ENCODE data around the gene CCDC68.

DNA sequence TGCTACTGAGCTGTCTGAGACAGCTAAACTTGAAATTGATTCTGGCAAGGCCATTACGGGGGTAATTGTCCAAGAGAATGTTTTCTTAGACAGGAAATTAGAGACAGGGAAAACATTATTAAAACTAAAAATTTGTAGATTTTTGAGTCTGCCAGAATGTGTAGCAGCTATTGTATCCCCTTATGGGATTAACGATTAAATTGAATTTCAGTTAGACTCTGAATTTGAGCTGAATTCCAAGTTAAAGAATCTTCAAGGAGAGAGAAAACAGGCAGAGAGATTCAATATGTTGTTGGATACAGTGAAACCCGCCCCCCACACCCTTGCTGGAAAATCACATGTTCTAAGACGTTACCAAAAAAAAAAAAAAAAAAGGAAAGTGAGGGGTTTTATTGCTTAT is 32.7 kb upstream of the CCDC68 start:
- TF ChIP-seq, protein P1, sequence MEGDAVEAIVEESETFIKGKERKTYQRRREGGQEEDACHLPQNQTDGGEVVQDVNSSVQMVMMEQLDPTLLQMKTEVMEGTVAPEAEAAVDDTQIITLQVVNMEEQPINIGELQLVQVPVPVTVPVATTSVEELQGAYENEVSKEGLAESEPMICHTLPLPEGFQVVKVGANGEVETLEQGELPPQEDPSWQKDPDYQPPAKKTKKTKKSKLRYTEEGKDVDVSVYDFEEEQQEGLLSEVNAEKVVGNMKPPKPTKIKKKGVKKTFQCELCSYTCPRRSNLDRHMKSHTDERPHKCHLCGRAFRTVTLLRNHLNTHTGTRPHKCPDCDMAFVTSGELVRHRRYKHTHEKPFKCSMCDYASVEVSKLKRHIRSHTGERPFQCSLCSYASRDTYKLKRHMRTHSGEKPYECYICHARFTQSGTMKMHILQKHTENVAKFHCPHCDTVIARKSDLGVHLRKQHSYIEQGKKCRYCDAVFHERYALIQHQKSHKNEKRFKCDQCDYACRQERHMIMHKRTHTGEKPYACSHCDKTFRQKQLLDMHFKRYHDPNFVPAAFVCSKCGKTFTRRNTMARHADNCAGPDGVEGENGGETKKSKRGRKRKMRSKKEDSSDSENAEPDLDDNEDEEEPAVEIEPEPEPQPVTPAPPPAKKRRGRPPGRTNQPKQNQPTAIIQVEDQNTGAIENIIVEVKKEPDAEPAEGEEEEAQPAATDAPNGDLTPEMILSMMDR (IDR thresholded peaks at IDR 0.05) = no peak
- no peak for TF ChIP-seq POLR2A (IDR thresholded peaks at IDR 0.05; ENCODE audit: low read depth)
